Body of pancreas (tissue), 4 donors: Measurements from ENCODE around the gene MON1B.
"Not testable (repeated sequence)": the region's sequence is repeated elsewhere in the genome, so short reads cannot be mapped to it uniquely, and the experiment has no call there.

Source experiments
- POLR2A ChIP-seq, 3 donors: fragments of 450-650 bp; IDR thresholded peaks; one replicate each; pipeline ENCODE4 v1.6.1; 2016; ENCODE audit warnings: antibody characterized with exemption in 3 of 3, mild to moderate bottlenecking in 2 of 3
- TF ChIP-seq, protein P1 (sequence below), 7 experiments: fragments of 450-650 bp in 4 of 7; fragments of 200-600 bp in 3 of 7; sonication (generic) in 3 of 7; IDR thresholded peaks; one replicate each; pipeline ENCODE4 v1.5.1; 2016 to 2019; ENCODE audit warnings: antibody characterized with exemption in 7 of 7

DNA sequence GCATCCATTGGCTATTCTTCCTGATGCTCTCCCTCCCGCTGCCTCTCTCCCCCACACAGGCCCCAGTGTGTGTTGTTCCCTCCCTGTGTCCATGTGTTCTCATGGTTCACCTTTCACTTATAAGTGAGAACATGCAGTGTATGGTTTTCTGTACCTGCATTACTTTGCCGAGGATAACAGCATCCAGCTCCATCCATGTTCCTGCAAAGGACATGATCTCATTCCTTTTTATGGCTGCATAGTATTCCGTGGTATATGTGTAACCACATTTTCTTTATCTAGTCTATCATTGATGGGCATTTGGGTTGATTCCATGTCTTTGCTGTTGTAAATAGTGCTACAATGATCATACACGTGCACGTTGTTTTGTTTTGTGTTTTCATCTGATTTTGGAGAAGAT is 51.5 kb downstream of the MON1B start:
- TF ChIP-seq, protein P1, sequence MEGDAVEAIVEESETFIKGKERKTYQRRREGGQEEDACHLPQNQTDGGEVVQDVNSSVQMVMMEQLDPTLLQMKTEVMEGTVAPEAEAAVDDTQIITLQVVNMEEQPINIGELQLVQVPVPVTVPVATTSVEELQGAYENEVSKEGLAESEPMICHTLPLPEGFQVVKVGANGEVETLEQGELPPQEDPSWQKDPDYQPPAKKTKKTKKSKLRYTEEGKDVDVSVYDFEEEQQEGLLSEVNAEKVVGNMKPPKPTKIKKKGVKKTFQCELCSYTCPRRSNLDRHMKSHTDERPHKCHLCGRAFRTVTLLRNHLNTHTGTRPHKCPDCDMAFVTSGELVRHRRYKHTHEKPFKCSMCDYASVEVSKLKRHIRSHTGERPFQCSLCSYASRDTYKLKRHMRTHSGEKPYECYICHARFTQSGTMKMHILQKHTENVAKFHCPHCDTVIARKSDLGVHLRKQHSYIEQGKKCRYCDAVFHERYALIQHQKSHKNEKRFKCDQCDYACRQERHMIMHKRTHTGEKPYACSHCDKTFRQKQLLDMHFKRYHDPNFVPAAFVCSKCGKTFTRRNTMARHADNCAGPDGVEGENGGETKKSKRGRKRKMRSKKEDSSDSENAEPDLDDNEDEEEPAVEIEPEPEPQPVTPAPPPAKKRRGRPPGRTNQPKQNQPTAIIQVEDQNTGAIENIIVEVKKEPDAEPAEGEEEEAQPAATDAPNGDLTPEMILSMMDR (IDR thresholded peaks at IDR 0.05): not testable (repeated sequence)
- TF ChIP-seq POLR2A (IDR thresholded peaks at IDR 0.05): not testable (repeated sequence)
